H1 (cell line): ENCODE data around the gene OOSP2. TPM values are rescaled to one million over a fixed set of nuclear protein-coding genes. Genes with fewer than 3 reads are reported as not detected.

Experiments
- CTCF ChIA-PET: fragments of 300-600 bp; sonication (Branson Sonifier 250); formaldehyde crosslinking; loops from one replicate; lab custom pipeline; 2021; ENCODE audit not compliant: partially characterized antibody; lab: Charles Lee
- POLR2A ChIA-PET: fragments of 300-600 bp; sonication (Branson Sonifier 250); formaldehyde crosslinking; loops from one replicate; lab custom pipeline; 2021; ENCODE audit warnings: inconsistent platforms; ENCODE audit not compliant: partially characterized antibody; lab: Charles Lee
- DNase-seq, 2 experiments: peaks; one replicate each; pipeline versions ENCODE4 v3.0.0 to v3.0.0-alpha.2; 2010 to 2022; ENCODE audit warnings: low spot score in 2 of 2, low read depth in 1 of 2, mixed read lengths in 1 of 2
- FAIRE-seq: peaks from 2 replicates; lab custom pipeline; 2011; peaks lifted over from hg19 to GRCh38; lab: Jason Lieb, UNC
- H2AFZ ChIP-seq: 2 replicates; pipeline ENCODE4 v1.8.1; 2012; ENCODE audit warnings: low read length, inconsistent platforms
- H2AK5ac ChIP-seq: 2 replicates; pipeline ENCODE4 v1.6.1; 2013; ENCODE audit warnings: low read depth, low read length
- H2BK120ac ChIP-seq: replicated peaks from 2 replicates; pipeline ENCODE3; 2013; ENCODE audit warnings: low read depth, low read length, inconsistent platforms
- H2BK12ac ChIP-seq: 2 replicates; pipeline ENCODE4 v1.6.1; 2013; ENCODE audit warnings: low read depth, low read length
- H2BK15ac ChIP-seq: 2 replicates; pipeline ENCODE4 v1.6.1; 2013; ENCODE audit warnings: low read length
- H2BK20ac ChIP-seq: 2 replicates; pipeline ENCODE4 v1.6.1; 2013; ENCODE audit warnings: low read length
- H2BK5ac ChIP-seq: 2 replicates; pipeline ENCODE4 v1.6.1; 2013; ENCODE audit warnings: low read depth, low read length
- H3K14ac ChIP-seq: 2 replicates; pipeline ENCODE4 v1.6.1; 2013; ENCODE audit warnings: inconsistent platforms; ENCODE audit not compliant: insufficient read length
- H3K18ac ChIP-seq: 2 replicates; pipeline ENCODE4 v1.6.1; 2013; ENCODE audit warnings: low read length; ENCODE audit errors: extremely low read depth
- H3K23ac ChIP-seq: 2 replicates; pipeline ENCODE4 v1.6.1; 2013; ENCODE audit warnings: inconsistent platforms; ENCODE audit not compliant: insufficient read length
- H3K23me2 ChIP-seq: 2 replicates; pipeline ENCODE4 v1.6.1; 2013; ENCODE audit warnings: low read depth, low read length
- H3K27ac ChIP-seq: 2 replicates; pipeline ENCODE4 v1.6.1; 2011; ENCODE audit warnings: low read depth, low read length, inconsistent platforms
- H3K27me3 ChIP-seq, 4 experiments: replicated peaks in 1 of 4; 1 replicate in 1 of 4; 2 replicates in 3 of 4; pipeline versions ENCODE4 v1.6.1 to v1.8.1; 2011 to 2013; ENCODE audit warnings: low read length in 3 of 4, mild to moderate bottlenecking in 3 of 4, inconsistent platforms in 2 of 4, mixed read lengths in 2 of 4, moderate library complexity in 1 of 4; ENCODE audit not compliant: control insufficient read depth in 3 of 4, insufficient read depth in 3 of 4; ENCODE audit errors: extremely low read depth in 1 of 4
- H3K36me3 ChIP-seq, 4 experiments: 2 replicates each; pipeline versions ENCODE4 v1.6.1 to v1.8.1; 2011 to 2013; ENCODE audit warnings: mild to moderate bottlenecking in 4 of 4, low read length in 3 of 4, moderate library complexity in 2 of 4, control low read depth in 1 of 4, inconsistent platforms in 1 of 4; ENCODE audit not compliant: insufficient read depth in 4 of 4, control insufficient read depth in 2 of 4
- H3K4ac ChIP-seq: replicated peaks from 2 replicates; pipeline ENCODE3; 2013; ENCODE audit warnings: low read length, low read depth, mixed read lengths, inconsistent platforms; ENCODE audit not compliant: insufficient read length
- H3K4me1 ChIP-seq, 4 experiments: replicated peaks in 1 of 4; 1 replicate in 1 of 4; 2 replicates in 3 of 4; pipeline versions ENCODE4 v1.6.1 to v1.8.1; 2011 to 2013; ENCODE audit warnings: low read length in 3 of 4, inconsistent platforms in 2 of 4, mixed read lengths in 1 of 4; ENCODE audit not compliant: insufficient read depth in 4 of 4, control insufficient read depth in 3 of 4
- H3K4me2 ChIP-seq, 2 experiments: 2 replicates each; pipeline versions ENCODE4 v1.6.1 to v1.8.1; 2011 to 2013; ENCODE audit warnings: low read depth in 2 of 2, low read length in 2 of 2, control low read depth in 1 of 2, inconsistent platforms in 1 of 2, mild to moderate bottlenecking in 1 of 2; ENCODE audit not compliant: insufficient read depth in 1 of 2
- H3K4me3 ChIP-seq, 4 experiments: fragments of 200-600, 300-600 bp in 1 of 4; sonication (generic), shearing (Covaris generic), sonication (Bioruptor Twin) in 1 of 4; 2 replicates each; pipeline versions ENCODE4 v1.5.1 to v1.8.1; 2011 to 2016; ENCODE audit warnings: low read length in 4 of 4, low read depth in 3 of 4, control low read depth in 2 of 4, inconsistent platforms in 2 of 4, mild to moderate bottlenecking in 2 of 4, mixed read lengths in 1 of 4, moderate library complexity in 1 of 4; ENCODE audit not compliant: insufficient read depth in 2 of 4; ENCODE audit errors: extremely low read depth in 1 of 4
- H3K56ac ChIP-seq: replicated peaks from 2 replicates; pipeline ENCODE3; 2013; ENCODE audit warnings: low read depth, mild to moderate bottlenecking, mixed read lengths, low read length, inconsistent platforms; ENCODE audit not compliant: insufficient read length
- H3K79me1 ChIP-seq: 2 replicates; pipeline ENCODE4 v1.6.1; 2013; ENCODE audit warnings: low read depth, low read length, control low read depth
- H3K79me2 ChIP-seq, 2 experiments: 2 replicates each; pipeline versions ENCODE4 v1.6.1 to v1.8.1; 2012 to 2013; ENCODE audit warnings: low read length in 2 of 2, mild to moderate bottlenecking in 2 of 2, inconsistent platforms in 1 of 2; ENCODE audit not compliant: insufficient read depth in 2 of 2, control insufficient read depth in 1 of 2
- H3K9ac ChIP-seq, 4 experiments: replicated peaks in 1 of 4; 1 replicate in 1 of 4; 2 replicates in 3 of 4; pipeline versions ENCODE4 v1.6.1 to v1.8.1; 2011 to 2013; ENCODE audit warnings: low read depth in 3 of 4, low read length in 3 of 4, control low read depth in 2 of 4, mild to moderate bottlenecking in 2 of 4, moderate library complexity in 2 of 4, inconsistent platforms in 1 of 4; ENCODE audit errors: extremely low read depth in 1 of 4
- H3K9me3 ChIP-seq, 2 experiments: 2 replicates each; pipeline versions ENCODE4 v1.6.1 to v1.8.1; 2012 to 2013; ENCODE audit warnings: mild to moderate bottlenecking in 2 of 2, moderate library complexity in 2 of 2, control low read depth in 1 of 2, inconsistent platforms in 1 of 2, low read depth in 1 of 2, low read length in 1 of 2, mixed read lengths in 1 of 2; ENCODE audit not compliant: insufficient read depth in 2 of 2
- H4K20me1 ChIP-seq, 2 experiments: replicated peaks in 1 of 2; 2 replicates each; pipeline versions ENCODE3 to v1.8.1; 2011 to 2013; ENCODE audit warnings: inconsistent platforms in 2 of 2, low read length in 2 of 2, mild to moderate bottlenecking in 1 of 2; ENCODE audit not compliant: insufficient read depth in 2 of 2, control insufficient read depth in 1 of 2
- H4K5ac ChIP-seq: 2 replicates; pipeline ENCODE4 v1.6.1; 2013; ENCODE audit warnings: low read length, low read depth, mixed read lengths, inconsistent platforms; ENCODE audit not compliant: insufficient read length
- H4K8ac ChIP-seq: 2 replicates; pipeline ENCODE4 v1.8.0; 2013; ENCODE audit warnings: mild to moderate bottlenecking, moderate library complexity, low read length, inconsistent platforms; ENCODE audit not compliant: insufficient read depth; ENCODE audit errors: extremely low read depth
- H4K91ac ChIP-seq: replicated peaks from 2 replicates; pipeline ENCODE3; 2013; ENCODE audit warnings: low read length, mixed read lengths, inconsistent platforms; ENCODE audit not compliant: insufficient read length
- BCL11A ChIP-seq, 2 experiments: IDR thresholded peaks; one replicate each; pipeline ENCODE4 v1.6.1; 2011; ENCODE audit warnings: low read depth in 2 of 2, low read length in 2 of 2, mild to moderate bottlenecking in 2 of 2
- CEBPB ChIP-seq: IDR thresholded peaks from 2 replicates; pipeline ENCODE4 v1.6.1; 2012; ENCODE audit warnings: low read depth, low read length
- CREB1 ChIP-seq: IDR thresholded peaks from 2 replicates; pipeline ENCODE4 v1.6.1; 2012; ENCODE audit warnings: inconsistent platforms
- CTBP2 ChIP-seq: IDR thresholded peaks from 2 replicates; pipeline ENCODE4 v1.7.0; 2011; ENCODE audit warnings: borderline replicate concordance, mild to moderate bottlenecking, moderate library complexity, mixed read lengths, low read length; ENCODE audit not compliant: insufficient read depth, insufficient read length
- EZH2 ChIP-seq: fragments of 200-600 bp; sonication (generic); IDR thresholded peaks from 2 replicates; pipeline ENCODE4 v1.7.1; 2012; ENCODE audit warnings: low read depth, mild to moderate bottlenecking, moderate library complexity, low read length, inconsistent platforms; ENCODE audit not compliant: severe bottlenecking
- GABPA ChIP-seq: IDR thresholded peaks from 2 replicates; pipeline ENCODE4 v1.6.1; 2011; ENCODE audit warnings: mild to moderate bottlenecking, low read length, moderate library complexity, borderline replicate concordance; ENCODE audit not compliant: insufficient read depth
- HDAC2 ChIP-seq, 2 experiments: fragments of 300-600 bp in 1 of 2; sonication (generic) in 1 of 2; IDR thresholded peaks; 2 replicates each; pipeline ENCODE4 v1.6.1; 2011 to 2012; ENCODE audit warnings: low read depth in 2 of 2, low read length in 2 of 2, mild to moderate bottlenecking in 2 of 2, moderate library complexity in 2 of 2, borderline replicate concordance in 1 of 2, inconsistent platforms in 1 of 2
- KDM4A ChIP-seq: IDR thresholded peaks from one replicate; pipeline ENCODE4 v1.7.1; 2012; ENCODE audit warnings: low read depth, mild to moderate bottlenecking, moderate library complexity, low read length, inconsistent platforms; ENCODE audit not compliant: severe bottlenecking
- MAFK ChIP-seq: IDR thresholded peaks from 2 replicates; pipeline ENCODE4 v1.6.1; 2012; ENCODE audit warnings: low read depth, mild to moderate bottlenecking, improper control_type of control experiment, low read length
- SIX5 ChIP-seq: IDR thresholded peaks from 2 replicates; pipeline ENCODE4 v1.6.1; 2011; ENCODE audit warnings: mild to moderate bottlenecking, low read depth, low read length
- SP4 ChIP-seq: IDR thresholded peaks from 2 replicates; pipeline ENCODE4 v1.6.1; 2012; ENCODE audit warnings: low read length, inconsistent platforms
- TAF1 ChIP-seq: IDR thresholded peaks from 2 replicates; pipeline ENCODE4 v1.6.1; 2011; ENCODE audit warnings: mild to moderate bottlenecking, low read depth, low read length
- TAF7 ChIP-seq: optimal IDR thresholded peaks from 2 replicates; pipeline ENCODE3; 2011; ENCODE audit warnings: low read depth, mild to moderate bottlenecking, inconsistent platforms, low read length, moderate library complexity, borderline replicate concordance
- WGBS, 2 experiments: shearing (Covaris generic) in 1 of 2; methylation state at CpG; one replicate each; pipeline versions ENCODE4 v1.1.6 to v1.1.7; 2013 to 2015; ENCODE audit warnings: low lambda C conversion rate in 2 of 2, mixed read lengths in 2 of 2, inconsistent platforms in 1 of 2, low coverage in 1 of 2, missing lambda C conversion rate in 1 of 2; ENCODE audit not compliant: insufficient replicate concordance in 2 of 2, insufficient coverage in 1 of 2, insufficient read length in 1 of 2; ENCODE audit errors: extremely low coverage in 1 of 2, missing lambda C conversion rate in 1 of 2; 5-methylcytosine and 5-hydroxymethylcytosine counted together
- polyA plus RNA-seq, 7 experiments: library from polyadenylated mRNA; depleted of rRNA in 3 of 7; stranded (reverse) in 5 of 7; unstranded in 2 of 7; fragments of >200 nt in 5 of 7; fragments of 200-250 nt in 2 of 7; gene quantifications; 1 replicate in 5 of 7; 2 replicates in 1 of 7; 4 replicates in 1 of 7; pipeline versions ENCODE4 v1.2.1 to v1.2.3, GENCODE V29; 2011 to 2013; ENCODE audit warnings: missing spikeins in 2 of 7, mixed read lengths in 2 of 7
- total RNA-seq: library from RNA; stranded (reverse); fragmentation: NEBNext Ultra II Directional; extraction: Animal tissue kit (Norgen Biotek cat#: 25700); gene quantifications from 2 replicates; pipeline ENCODE4 v1.2.1, GENCODE V29; 2021

The OOSP2 gene
- total and polyA plus RNA-seq, 2 of the 8 experiments (the other 6 are each of a cell fraction or from before 2014, with no cell fraction given), result not detected

GRCh38 chr11:60095477-60096120 lies 55.4 kb downstream of the OOSP2 start:
- H3K27ac ChIP-seq, result no peak overlapping the region
- no peak overlapping the region for H2AK5ac ChIP-seq
- no peak overlapping the region for H3K14ac ChIP-seq
- H3K4me3 ChIP-seq, result no peak overlapping the region
- H3K9me3 ChIP-seq, result no peaks in the 10 kb centered on the region
- H2BK120ac ChIP-seq, result no peak overlapping the region
- H3K4ac ChIP-seq, result no peak overlapping the region
- no peak overlapping the region for H4K8ac ChIP-seq
- H3K18ac ChIP-seq, result no peak overlapping the region
- H3K4me1 ChIP-seq, result no peaks in the 10 kb centered on the region
- FAIRE-seq (no peak), DNase-seq (no peak)
- H4K91ac ChIP-seq, result no peak overlapping the region
- TF ChIP-seq EZH2 (no peak), MAFK (no peak), SP4 (no peak), CTBP2 (no peak), KDM4A (no peak), TAF7 (no peak), HDAC2 (IDR thresholded peaks at IDR 0.05; ENCODE audit: borderline replicate concordance in 1 of 2, low read depth in 2 of 2, low read length in 2 of 2) (no peak), GABPA (no peak), BCL11A (IDR thresholded peaks at IDR 0.05; ENCODE audit: low read depth in 2 of 2, low read length in 2 of 2) (no peak), CREB1 (no peak), SIX5 (no peak), TAF1 (no peak), CEBPB (no peak)
- H3K23me2 ChIP-seq, result no peaks in the 10 kb centered on the region
- no peaks in the 10 kb centered on the region for H3K36me3 ChIP-seq
- H4K20me1 ChIP-seq, result no peaks in the 10 kb centered on the region
- no peak overlapping the region for H3K4me2 ChIP-seq
- no peak overlapping the region for H3K23ac ChIP-seq
- no peak overlapping the region for H3K9ac ChIP-seq
- CTCF ChIA-PET, result no interaction called here
- no peak overlapping the region for H2AFZ ChIP-seq
- H3K56ac ChIP-seq, result no peak overlapping the region
- H2BK20ac ChIP-seq, result no peak overlapping the region
- H3K79me2 ChIP-seq, result no peaks in the 10 kb centered on the region
- no peak overlapping the region for H4K5ac ChIP-seq
- H3K27me3 ChIP-seq, result no peaks in the 10 kb centered on the region
- POLR2A ChIA-PET, result no interaction called here
- no peak overlapping the region for H2BK12ac ChIP-seq
- no peak overlapping the region for H2BK5ac ChIP-seq
- WGBS, 2 experiments, result 89% methylated on average over 4 of the region's 4 CpGs; no CpG with 5 or more reads in 1 of the 2 experiments
- no peak overlapping the region for H2BK15ac ChIP-seq
- H3K79me1 ChIP-seq, result no peaks in the 10 kb centered on the region
